NB4 (cell line): ENCODE results near the gene ANAPC15.

ENCODE experiments used
- MYC ChIP-seq: IDR thresholded peaks from 2 replicates; pipeline ENCODE4 v1.6.1; 2011; ENCODE audit warnings: low read depth, low read length
- POLR2A ChIP-seq: IDR thresholded peaks from 2 replicates; pipeline ENCODE4 v1.6.1; 2011; ENCODE audit warnings: mild to moderate bottlenecking; ENCODE audit not compliant: insufficient read length; ENCODE audit errors: extremely low read depth
- TF ChIP-seq, protein P1 (sequence below): IDR thresholded peaks from 2 replicates; pipeline ENCODE4 v1.6.1; 2011; ENCODE audit warnings: low read depth, low read length
- TF ChIP-seq, protein P2 (sequence below): IDR thresholded peaks from one replicate; pipeline ENCODE4 v1.5.1; 2012; ENCODE audit warnings: low read depth, low read length

DNA sequence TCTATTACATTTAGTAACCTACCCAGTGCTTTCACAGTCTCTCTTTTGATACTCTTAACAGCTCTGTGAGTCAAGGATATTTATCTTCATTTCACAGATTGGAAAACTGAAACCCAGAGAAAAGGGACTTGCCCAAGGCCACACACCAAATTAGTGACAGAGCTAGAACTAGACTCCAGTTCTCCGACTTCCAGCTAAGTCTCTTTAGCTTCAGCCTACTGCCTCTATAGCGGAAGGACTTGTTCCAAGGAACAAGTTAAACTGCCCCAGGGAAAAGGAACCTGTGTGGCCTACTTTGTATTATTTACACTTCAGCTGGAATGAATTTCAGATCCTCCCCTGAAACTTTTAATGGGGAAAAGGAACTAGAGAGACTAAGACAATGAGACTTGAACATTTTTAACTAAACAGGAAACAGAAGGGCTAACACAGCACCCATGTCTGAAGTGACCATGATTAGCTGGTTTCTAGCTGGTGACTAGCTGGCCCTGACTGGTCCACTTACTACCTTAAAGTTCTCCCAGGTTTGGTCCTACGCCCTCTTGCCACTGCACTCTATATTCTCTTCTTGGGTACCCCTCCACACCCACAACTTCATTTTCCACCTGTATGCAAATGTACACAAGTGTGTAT, 30.6 kb downstream of the ANAPC15 start:
- TF ChIP-seq POLR2A (no peak), MYC (no peak)
- TF ChIP-seq, protein P1, sequence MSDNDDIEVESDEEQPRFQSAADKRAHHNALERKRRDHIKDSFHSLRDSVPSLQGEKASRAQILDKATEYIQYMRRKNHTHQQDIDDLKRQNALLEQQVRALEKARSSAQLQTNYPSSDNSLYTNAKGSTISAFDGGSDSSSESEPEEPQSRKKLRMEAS = no peak
- TF ChIP-seq, protein P2, sequence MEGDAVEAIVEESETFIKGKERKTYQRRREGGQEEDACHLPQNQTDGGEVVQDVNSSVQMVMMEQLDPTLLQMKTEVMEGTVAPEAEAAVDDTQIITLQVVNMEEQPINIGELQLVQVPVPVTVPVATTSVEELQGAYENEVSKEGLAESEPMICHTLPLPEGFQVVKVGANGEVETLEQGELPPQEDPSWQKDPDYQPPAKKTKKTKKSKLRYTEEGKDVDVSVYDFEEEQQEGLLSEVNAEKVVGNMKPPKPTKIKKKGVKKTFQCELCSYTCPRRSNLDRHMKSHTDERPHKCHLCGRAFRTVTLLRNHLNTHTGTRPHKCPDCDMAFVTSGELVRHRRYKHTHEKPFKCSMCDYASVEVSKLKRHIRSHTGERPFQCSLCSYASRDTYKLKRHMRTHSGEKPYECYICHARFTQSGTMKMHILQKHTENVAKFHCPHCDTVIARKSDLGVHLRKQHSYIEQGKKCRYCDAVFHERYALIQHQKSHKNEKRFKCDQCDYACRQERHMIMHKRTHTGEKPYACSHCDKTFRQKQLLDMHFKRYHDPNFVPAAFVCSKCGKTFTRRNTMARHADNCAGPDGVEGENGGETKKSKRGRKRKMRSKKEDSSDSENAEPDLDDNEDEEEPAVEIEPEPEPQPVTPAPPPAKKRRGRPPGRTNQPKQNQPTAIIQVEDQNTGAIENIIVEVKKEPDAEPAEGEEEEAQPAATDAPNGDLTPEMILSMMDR = no peak
